Activated CD8-positive, alpha-beta T cell treated with anti-CD3 and anti-CD28 coated beads for 36 hours (primary cell): ENCODE measurements around the gene HIRA. TPM values are rescaled to one million over a fixed set of nuclear protein-coding genes. Genes with fewer than 3 reads are reported as not detected.

Source experiments
- ATAC-seq: fragments of 200-7000 bp; cut with Tn5 transposase; one replicate; pipeline ENCODE4 v1.10.0; 2021; ENCODE audit warnings: mild to moderate bottlenecking, moderate library complexity
- CTCF ChIA-PET: fragments of 350-600 bp; sonication (Branson Sonifier 250); formaldehyde crosslinking; loops from one replicate; lab custom pipeline; 2021; ENCODE audit warnings: antibody characterized with exemption; lab: Charles Lee
- POLR2A ChIA-PET: fragments of 350-600 bp; sonication (Branson Sonifier 250); formaldehyde crosslinking; loops from one replicate; lab custom pipeline; 2021; ENCODE audit warnings: antibody characterized with exemption; lab: Charles Lee
- DNase-seq: peaks from one replicate; pipeline ENCODE4 v3.0.0-alpha.2; 2020
- H3K27ac Mint-ChIP-seq: one replicate; pipeline ENCODE4 v1.8.0; 2021; ENCODE audit warnings: mild to moderate bottlenecking, mixed read lengths
- H3K27me3 Mint-ChIP-seq: one replicate; pipeline ENCODE4 v1.8.0; 2021; ENCODE audit warnings: mixed read lengths
- H3K36me3 Mint-ChIP-seq: one replicate; pipeline ENCODE4 v1.8.0; 2021; ENCODE audit warnings: low read depth, mixed read lengths
- H3K4me1 Mint-ChIP-seq: one replicate; pipeline ENCODE4 v1.8.0; 2021; ENCODE audit warnings: low read depth, mixed read lengths
- H3K4me3 Mint-ChIP-seq: one replicate; pipeline ENCODE4 v1.8.0; 2021; ENCODE audit warnings: mild to moderate bottlenecking, moderate library complexity, mixed read lengths
- H3K9me3 Mint-ChIP-seq: one replicate; pipeline ENCODE4 v1.8.0; 2021; ENCODE audit warnings: mixed read lengths
- intact Hi-C: fragments of 100-400 bp; cut with micrococcal nuclease; formaldehyde crosslinking; loops from one replicate; pipeline ENCODE4 v1.10.0; 2022
- total RNA-seq, 2 experiments: library from RNA; stranded (reverse); gene quantifications; one replicate each; pipeline ENCODE4 v1.2.3, GENCODE V29; 2021
- TF ChIP-seq, protein P1 (sequence below): fragments of 200-600 bp; IDR thresholded peaks from one replicate; pipeline ENCODE4 v1.8.0; 2022; ENCODE audit warnings: antibody characterized with exemption, mild to moderate bottlenecking

HIRA gene
- total RNA-seq, 2 experiments from 2014 or later, result 29.7 to 30.5 TPM

DNA sequence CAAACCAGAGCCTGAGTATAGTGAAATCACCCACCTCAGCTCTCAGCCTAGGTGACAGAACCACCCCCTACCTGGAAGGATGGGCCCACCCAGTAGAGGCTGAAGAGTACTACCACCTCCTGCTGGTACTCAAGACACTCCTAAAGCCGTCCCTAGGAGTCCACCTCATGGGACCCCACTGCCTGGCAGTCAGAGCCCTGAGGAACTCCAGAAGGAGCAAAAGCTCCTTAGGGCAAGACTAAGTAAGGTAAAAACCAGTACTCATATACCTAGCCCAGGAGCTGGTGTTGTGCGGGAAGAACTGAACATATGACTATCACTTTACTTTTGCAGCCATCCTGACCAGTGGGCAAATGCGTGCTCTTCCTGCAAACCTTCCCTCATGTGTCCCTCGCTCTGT, 36.3 kb downstream of the HIRA start:
- DNase-seq (no peak), ATAC-seq (no peak)
- no peaks in the 10 kb centered on the region for H3K27me3 Mint-ChIP-seq
- intact Hi-C loops, result no loop called here
- peaks cover 22% of the 10 kb centered on the region for H3K36me3 Mint-ChIP-seq
- H3K4me3 Mint-ChIP-seq, result no peak overlapping the region
- H3K27ac Mint-ChIP-seq, result no peak overlapping the region
- CTCF ChIA-PET, result interaction anchor here (1.1 to 1.5 kb wide), 3 partner anchors 9 to 32 kb away, joined by 3 to 5 read pairs (median 3); no protein-coding TSS in a partner anchor
- no peaks in the 10 kb centered on the region for H3K9me3 Mint-ChIP-seq
- H3K4me1 Mint-ChIP-seq, result no peaks in the 10 kb centered on the region
- TF ChIP-seq, protein P1, sequence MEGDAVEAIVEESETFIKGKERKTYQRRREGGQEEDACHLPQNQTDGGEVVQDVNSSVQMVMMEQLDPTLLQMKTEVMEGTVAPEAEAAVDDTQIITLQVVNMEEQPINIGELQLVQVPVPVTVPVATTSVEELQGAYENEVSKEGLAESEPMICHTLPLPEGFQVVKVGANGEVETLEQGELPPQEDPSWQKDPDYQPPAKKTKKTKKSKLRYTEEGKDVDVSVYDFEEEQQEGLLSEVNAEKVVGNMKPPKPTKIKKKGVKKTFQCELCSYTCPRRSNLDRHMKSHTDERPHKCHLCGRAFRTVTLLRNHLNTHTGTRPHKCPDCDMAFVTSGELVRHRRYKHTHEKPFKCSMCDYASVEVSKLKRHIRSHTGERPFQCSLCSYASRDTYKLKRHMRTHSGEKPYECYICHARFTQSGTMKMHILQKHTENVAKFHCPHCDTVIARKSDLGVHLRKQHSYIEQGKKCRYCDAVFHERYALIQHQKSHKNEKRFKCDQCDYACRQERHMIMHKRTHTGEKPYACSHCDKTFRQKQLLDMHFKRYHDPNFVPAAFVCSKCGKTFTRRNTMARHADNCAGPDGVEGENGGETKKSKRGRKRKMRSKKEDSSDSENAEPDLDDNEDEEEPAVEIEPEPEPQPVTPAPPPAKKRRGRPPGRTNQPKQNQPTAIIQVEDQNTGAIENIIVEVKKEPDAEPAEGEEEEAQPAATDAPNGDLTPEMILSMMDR, result no peak
- POLR2A ChIA-PET, result no interaction called here

DNA sequence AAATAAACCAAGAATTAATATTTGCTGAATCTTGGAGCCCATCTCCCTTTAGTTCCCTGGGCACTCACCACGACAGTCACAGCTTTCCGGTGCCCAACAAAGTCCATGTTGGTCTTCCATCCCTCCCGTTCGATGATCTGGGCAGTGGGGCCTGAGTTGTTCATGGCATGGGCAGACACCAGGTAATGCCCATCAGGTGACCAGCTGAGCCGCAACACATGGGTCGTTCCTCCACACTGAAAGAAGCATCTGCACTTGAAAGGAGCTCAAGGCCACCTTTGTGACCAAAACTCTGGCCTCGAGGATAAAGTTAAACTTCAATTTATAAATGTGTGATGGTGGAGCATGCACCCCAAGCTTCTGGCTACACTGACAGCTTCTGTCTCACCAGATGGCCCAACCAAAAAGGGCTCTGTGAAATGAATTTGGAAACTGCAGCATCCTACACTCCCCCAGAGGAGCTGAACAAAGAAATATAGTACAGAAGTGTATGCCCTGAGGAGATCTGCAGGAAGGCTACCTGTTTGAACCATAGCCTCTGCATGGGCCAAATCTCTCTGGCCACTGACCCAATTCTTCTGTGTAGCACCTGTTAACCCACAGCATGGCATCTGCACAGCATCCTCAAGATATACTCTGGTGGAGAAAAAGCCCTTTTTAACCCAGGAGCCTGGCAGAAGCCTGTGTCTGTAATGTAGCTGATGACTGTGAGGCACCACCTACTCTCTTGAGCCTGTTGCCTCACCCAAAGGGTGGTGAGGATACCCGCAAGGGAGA, 37.1 kb downstream of the HIRA start:
- peaks cover 25% of the 10 kb centered on the region for H3K36me3 Mint-ChIP-seq
- ATAC-seq (no peak), DNase-seq (no peak)
- intact Hi-C loops, result no loop called here
- TF ChIP-seq, protein P1, result no peak
- ChIA-PET CTCF (interaction anchor here (1.5 kb wide), 1 partner anchor 33 kb away, joined by 3 read pairs; no protein-coding TSS in a partner anchor), POLR2A (no interaction called here)
- H3K4me3 Mint-ChIP-seq, result no peak overlapping the region
- no peak overlapping the region for H3K27ac Mint-ChIP-seq
- H3K4me1 Mint-ChIP-seq, result no peaks in the 10 kb centered on the region
- no peaks in the 10 kb centered on the region for H3K27me3 Mint-ChIP-seq
- H3K9me3 Mint-ChIP-seq, result no peaks in the 10 kb centered on the region

DNA sequence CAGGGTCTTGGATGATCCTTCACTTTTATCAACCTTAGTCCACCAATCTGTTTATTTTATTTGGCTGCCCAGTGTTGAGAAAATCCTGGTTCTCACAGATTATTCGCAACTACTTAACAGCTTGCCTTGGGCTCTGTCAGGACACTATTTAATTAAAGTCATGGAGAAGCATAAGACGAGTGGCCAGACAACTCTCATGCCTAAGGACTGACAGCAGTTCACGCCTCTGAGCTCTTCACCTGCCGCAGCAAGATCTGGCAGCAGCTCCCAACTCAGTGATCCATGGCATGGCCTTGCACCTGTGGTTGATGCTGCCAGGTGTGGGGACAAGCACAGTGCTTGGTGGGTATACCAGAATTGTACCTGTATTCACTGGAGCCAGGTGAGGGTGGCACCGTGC, 37.8 kb downstream of the HIRA start:
- ATAC-seq (no peak), DNase-seq (no peak)
- intact Hi-C loops, result no loop called here
- CTCF ChIA-PET, result no interaction called here
- H3K36me3 Mint-ChIP-seq, result peaks cover 26% of the 10 kb centered on the region
- H3K27ac Mint-ChIP-seq, result no peak overlapping the region
- H3K4me1 Mint-ChIP-seq, result no peaks in the 10 kb centered on the region
- H3K9me3 Mint-ChIP-seq, result no peaks in the 10 kb centered on the region
- TF ChIP-seq, protein P1, result no peak
- H3K27me3 Mint-ChIP-seq, result no peaks in the 10 kb centered on the region
- POLR2A ChIA-PET, result no interaction called here
- no peak overlapping the region for H3K4me3 Mint-ChIP-seq

DNA sequence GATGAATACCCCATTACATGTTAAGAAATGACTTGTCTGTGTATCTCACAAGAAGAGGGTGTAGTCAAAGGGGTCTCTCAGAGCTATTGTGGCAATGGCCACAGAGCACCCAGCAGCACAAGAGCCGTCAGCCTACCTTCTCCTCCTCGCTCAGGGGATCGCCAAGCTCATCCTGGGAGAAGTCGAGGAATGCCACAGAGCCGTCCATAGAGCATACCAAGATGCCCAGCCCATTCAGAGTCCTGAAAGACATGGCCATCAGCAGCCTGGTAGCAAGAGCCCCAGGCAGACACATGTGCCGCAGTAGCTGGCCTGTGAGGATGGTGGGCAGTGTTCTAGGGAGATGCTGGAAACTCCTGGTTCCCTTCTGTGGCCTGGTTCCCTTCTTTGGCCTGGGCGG, 44.0 kb downstream of the HIRA start:
- H3K27me3 Mint-ChIP-seq, result no peaks in the 10 kb centered on the region
- DNase-seq (no peak), ATAC-seq (no peak)
- no peak overlapping the region for H3K27ac Mint-ChIP-seq
- TF ChIP-seq, protein P1, result no peak
- CTCF ChIA-PET, result no interaction called here
- intact Hi-C loops, result no loop called here
- H3K4me3 Mint-ChIP-seq, result no peak overlapping the region
- H3K9me3 Mint-ChIP-seq, result no peaks in the 10 kb centered on the region
- H3K4me1 Mint-ChIP-seq, result no peaks in the 10 kb centered on the region
- H3K36me3 Mint-ChIP-seq, result peaks cover 46% of the 10 kb centered on the region
- POLR2A ChIA-PET, result no interaction called here

DNA sequence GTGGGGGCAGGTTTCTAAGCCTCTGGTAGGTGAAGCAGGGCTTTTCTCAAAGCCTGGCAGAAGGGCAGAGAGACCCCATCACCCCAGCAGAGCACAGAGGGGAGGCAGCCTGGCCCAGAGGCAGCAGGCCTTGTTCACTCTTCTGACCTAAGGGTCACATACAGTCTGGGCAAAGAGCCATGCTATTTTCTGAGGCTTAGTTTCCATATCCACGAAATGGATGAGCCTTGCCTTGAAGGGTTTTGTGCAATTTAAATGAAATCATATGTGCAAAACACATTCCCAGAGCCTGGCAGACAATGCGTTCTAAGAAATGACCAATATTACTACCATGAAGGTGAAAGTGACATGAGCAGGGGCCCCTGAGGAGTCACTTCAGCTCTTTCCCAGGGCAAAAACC, 44.5 kb downstream of the HIRA start:
- H3K9me3 Mint-ChIP-seq, result no peaks in the 10 kb centered on the region
- H3K27ac Mint-ChIP-seq, result no peak overlapping the region
- DNase-seq, result no peak
- ChIA-PET POLR2A (no interaction called here), CTCF (no interaction called here)
- no peaks in the 10 kb centered on the region for H3K4me1 Mint-ChIP-seq
- TF ChIP-seq, protein P1, result no peak
- H3K27me3 Mint-ChIP-seq, result no peaks in the 10 kb centered on the region
- H3K4me3 Mint-ChIP-seq, result no peak overlapping the region
- intact Hi-C loops, result no loop called here
- H3K36me3 Mint-ChIP-seq, result peaks cover 48% of the 10 kb centered on the region
- no peak for ATAC-seq
